Prostate gland (tissue), 2 donors: ENCODE results near the gene FOS. TPM values are rescaled to one million over a fixed set of nuclear protein-coding genes. Genes with fewer than 3 reads are reported as not detected.

ENCODE experiments used
- DNase-seq: peaks from one replicate; pipeline ENCODE4 v3.0.0-alpha.2; 2019; ENCODE audit warnings: low spot score
- H3K27ac ChIP-seq, 2 donors: fragments of 200-600 bp; sonication (generic); 2 replicates each; pipeline ENCODE4 v1.5.1; 2017 to 2019
- H3K27me3 ChIP-seq: fragments of 200-600 bp; sonication (generic); replicated peaks from 2 replicates; pipeline ENCODE4 v1.5.1; 2019; ENCODE audit not compliant: insufficient read depth
- H3K36me3 ChIP-seq, 2 donors: fragments of 200-600 bp; sonication (generic); 1 replicate in 1 of 2; 2 replicates in 1 of 2; pipeline versions ENCODE4 v1.5.1 to v1.8.1; 2017 to 2019
- H3K4me1 ChIP-seq: fragments of 200-600 bp; sonication (generic); replicated peaks from 2 replicates; pipeline ENCODE4 v1.5.1; 2019
- H3K4me3 ChIP-seq, 2 donors: fragments of 200-600 bp; sonication (generic); 2 replicates each; pipeline ENCODE4 v1.5.1; 2017 to 2019
- H3K9me3 ChIP-seq: fragments of 200-600 bp; sonication (generic); 2 replicates; pipeline ENCODE4 v1.5.1; 2017
- CTCF ChIP-seq, 4 experiments: fragments of 200-600 bp in 2 of 4; fragments of 450-650 bp in 2 of 4; sonication (generic) in 2 of 4; IDR thresholded peaks; 1 replicate in 3 of 4; 2 replicates in 1 of 4; pipeline ENCODE4 v1.5.1; 2016 to 2019; ENCODE audit warnings: antibody characterized with exemption in 4 of 4, mild to moderate bottlenecking in 2 of 4, moderate library complexity in 2 of 4
- POLR2A ChIP-seq: fragments of 450-650 bp; IDR thresholded peaks from one replicate; pipeline ENCODE4 v1.6.1; 2016; ENCODE audit warnings: antibody characterized with exemption, mild to moderate bottlenecking
- POLR2AphosphoS5 ChIP-seq: sonication (generic); formaldehyde crosslinking; IDR thresholded peaks from one replicate; pipeline ENCODE4 v1.6.1; 2017; ENCODE audit warnings: antibody characterized with exemption
- WGBS: methylation state at CpG from one replicate; pipeline ENCODE4 v1.1.5; 2018; 5-methylcytosine and 5-hydroxymethylcytosine counted together
- intact Hi-C: fragments of 100-400 bp; cut with DNase I; formaldehyde crosslinking; loops from one replicate; pipeline ENCODE4 v1.14.2; 2022
- total RNA-seq, 2 donors: library from RNA; depleted of rRNA; stranded (reverse); fragments of >200 nt; gene quantifications; one replicate each; pipeline ENCODE4 v1.1.0, GENCODE V29; 2016

The FOS gene
- total RNA-seq, 2 donors from 2014 or later = 73.9 to 127 TPM

DNA sequence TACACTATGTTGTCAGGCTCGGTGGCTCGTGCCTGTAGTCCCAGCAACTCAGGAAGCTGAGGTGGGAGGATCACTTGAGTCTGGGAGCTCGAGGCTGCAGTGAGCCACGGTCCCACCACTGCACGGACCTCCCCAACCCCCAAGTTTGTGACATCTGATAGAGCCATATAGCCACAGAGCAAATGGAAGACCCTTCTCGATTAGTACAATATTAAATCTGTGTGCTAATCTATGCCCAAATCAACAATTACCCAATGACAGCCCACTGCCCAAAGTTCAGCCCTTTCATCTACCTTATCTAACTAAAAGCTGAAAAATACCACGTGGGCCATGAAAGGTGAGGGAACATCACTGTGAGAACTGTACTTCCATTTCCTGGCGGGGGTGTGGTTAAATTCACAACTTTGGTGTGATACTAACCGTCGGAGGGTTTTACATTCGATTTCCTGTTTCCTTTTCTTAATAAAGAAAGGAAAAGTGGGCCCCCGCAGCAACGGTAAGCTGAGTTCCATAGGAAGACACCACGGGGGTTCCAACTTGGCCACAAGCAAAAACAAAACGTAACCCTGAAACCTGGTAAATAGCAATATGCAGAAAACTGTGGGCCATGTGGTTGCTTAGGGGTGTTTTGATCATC is 31.2 kb upstream of the FOS start:
- H3K4me3 ChIP-seq = no peak overlapping the region
- no peak overlapping the region for H3K27ac ChIP-seq
- H3K36me3 ChIP-seq = no peaks in the 10 kb centered on the region
- H3K27me3 ChIP-seq = no peaks in the 10 kb centered on the region
- 73% methylated on average over 15 of the region's 15 CpGs for WGBS
- no peak for DNase-seq
- intact Hi-C loops = no loop called here
- H3K4me1 ChIP-seq = no peaks in the 10 kb centered on the region
- TF ChIP-seq POLR2A (no peak), CTCF (IDR thresholded peaks at IDR 0.05) (no peak), POLR2AphosphoS5 (no peak)
- H3K9me3 ChIP-seq = no peaks in the 10 kb centered on the region

GRCh38 chr14:75247939-75248338 is 30.7 kb upstream of the FOS start:
- DNase-seq = no peak
- 85% methylated on average over 6 of the region's 6 CpGs for WGBS
- H3K4me1 ChIP-seq = no peaks in the 10 kb centered on the region
- no peak overlapping the region for H3K4me3 ChIP-seq
- no peak for TF ChIP-seq POLR2AphosphoS5
- no peak for TF ChIP-seq CTCF (IDR thresholded peaks at IDR 0.05)
- H3K27me3 ChIP-seq = no peaks in the 10 kb centered on the region
- intact Hi-C loops = no loop called here
- H3K36me3 ChIP-seq = no peaks in the 10 kb centered on the region
- H3K9me3 ChIP-seq = no peaks in the 10 kb centered on the region
- H3K27ac ChIP-seq = no peak overlapping the region

- TF ChIP-seq POLR2A (no peak), POLR2AphosphoS5 (peak; percentile 60)
- WGBS = 50% methylated on average over 10 of the region's 10 CpGs
- intact Hi-C loops = no loop called here
These were observed 29.2 kb upstream of the FOS start for GRCh38 chr14:75249251-75249957.

DNA sequence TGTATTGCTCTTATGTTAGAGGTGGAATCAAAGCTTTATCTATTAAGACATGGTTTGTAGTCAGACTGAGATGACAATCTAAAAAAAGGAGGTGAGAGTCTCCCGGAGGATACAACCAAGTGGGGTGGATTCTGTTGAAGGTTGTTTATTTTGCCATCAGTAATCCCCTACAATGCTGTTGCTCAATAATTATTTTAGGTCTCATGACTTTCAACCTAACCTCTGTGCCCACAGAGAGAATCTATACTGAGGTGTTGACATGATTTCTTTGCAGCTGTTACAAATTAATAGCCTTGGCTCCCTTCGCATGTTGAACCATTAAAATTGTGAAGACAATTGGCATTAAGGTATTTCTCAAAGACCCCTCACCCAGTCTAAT is 28.7 kb upstream of the FOS start:
- no peak for TF ChIP-seq CTCF (IDR thresholded peaks at IDR 0.05)
- no peak for TF ChIP-seq POLR2A
- TF ChIP-seq POLR2AphosphoS5 = no peak
- Histone ChIP-seq H3K36me3 (no peaks in the 10 kb centered on the region), H3K27me3 (no peaks in the 10 kb centered on the region), H3K9me3 (no peaks in the 10 kb centered on the region), H3K27ac (no peak overlapping the region), H3K4me3 (no peak overlapping the region), H3K4me1 (no peaks in the 10 kb centered on the region)
- no peak for DNase-seq
- 69% methylated on average over 2 of the region's 2 CpGs for WGBS
- intact Hi-C loops = no loop called here

More at GRCh38 chr14:75249251-75249957, 29.2 kb upstream of the FOS start:
- Histone ChIP-seq H3K4me3 (no peak overlapping the region), H3K36me3 (no peaks in the 10 kb centered on the region), H3K27ac (peak overlapping the region in 1 of 2 donors; percentile 27), H3K4me1 (no peaks in the 10 kb centered on the region), H3K9me3 (no peaks in the 10 kb centered on the region), H3K27me3 (no peaks in the 10 kb centered on the region)
- DNase-seq = peak; percentile 26

GRCh38 chr14:75250800-75251199 is 27.8 kb upstream of the FOS start:
- Histone ChIP-seq H3K9me3 (no peaks in the 10 kb centered on the region), H3K4me3 (no peak overlapping the region), H3K27ac (no peak overlapping the region), H3K27me3 (no peaks in the 10 kb centered on the region), H3K36me3 (no peaks in the 10 kb centered on the region), H3K4me1 (peaks cover 4% of the 10 kb centered on the region)
- TF ChIP-seq POLR2AphosphoS5 (no peak), CTCF (IDR thresholded peaks at IDR 0.05) (no peak), POLR2A (no peak)
- intact Hi-C loops = no loop called here
- WGBS = 85% methylated on average over 4 of the region's 4 CpGs
- DNase-seq = no peak
